ENCODE measurements around the gene SRGAP1. TPM values are rescaled to one million over a fixed set of nuclear protein-coding genes. Genes with fewer than 3 reads are reported as not detected.
A peak's percentile ranks its signal among the peaks of the same experiment; 100 is the strongest.
"Not testable (repeated sequence)": the region's sequence is repeated elsewhere in the genome, so short reads cannot be mapped to it uniquely, and the experiment has no call there.

SRGAP1 gene
- polyA plus RNA-seq, 2 donors: 1.4 to 3.2 TPM

DNA sequence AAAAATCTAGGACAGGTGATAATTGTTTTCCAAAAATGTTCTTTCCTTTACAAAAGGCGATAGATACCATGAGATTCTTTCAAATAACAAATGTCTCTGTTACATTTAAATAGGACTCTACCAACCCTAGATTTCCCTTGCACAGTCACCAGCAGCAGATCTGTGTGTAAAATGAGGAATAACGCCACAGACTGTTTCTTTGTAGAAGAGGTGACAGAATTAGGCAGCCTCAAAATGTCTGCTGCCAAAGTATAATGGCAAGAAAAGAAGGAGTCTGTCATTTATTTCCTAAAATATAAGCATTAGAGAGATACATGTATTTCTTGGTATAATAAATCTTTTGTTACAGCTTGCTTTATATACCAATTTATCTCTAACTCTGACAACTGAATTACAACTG lies 8.5 kb upstream of the SRGAP1 start:
- no peaks in the 10 kb centered on the region for H3K4me1 ChIP-seq (ENCODE audit: control insufficient read depth in 2 of 2, insufficient read depth in 2 of 2, low read length in 1 of 2)
- 75 to 77% methylated on average over 2 of the region's 2 CpGs for WGBS, 2 donors
- no peak overlapping the region for H3K4me3 ChIP-seq (ENCODE audit: low read depth in 1 of 2, low read length in 2 of 2)
- H3K27ac ChIP-seq (ENCODE audit: low read depth in 2 of 2, low read length in 1 of 2): no peak overlapping the region
- no peaks in the 10 kb centered on the region for H3K9me3 ChIP-seq (ENCODE audit: control insufficient read depth in 2 of 2, insufficient read depth in 1 of 2, low read depth in 1 of 2, low read length in 1 of 2)
- H3K36me3 ChIP-seq (ENCODE audit: control insufficient read depth in 2 of 2, insufficient read depth in 2 of 2, low read length in 1 of 2): no peaks in the 10 kb centered on the region
- no peaks in the 10 kb centered on the region for H3K27me3 ChIP-seq (ENCODE audit: control insufficient read depth in 1 of 2, insufficient read depth in 2 of 2, low read length in 2 of 2)

DNA sequence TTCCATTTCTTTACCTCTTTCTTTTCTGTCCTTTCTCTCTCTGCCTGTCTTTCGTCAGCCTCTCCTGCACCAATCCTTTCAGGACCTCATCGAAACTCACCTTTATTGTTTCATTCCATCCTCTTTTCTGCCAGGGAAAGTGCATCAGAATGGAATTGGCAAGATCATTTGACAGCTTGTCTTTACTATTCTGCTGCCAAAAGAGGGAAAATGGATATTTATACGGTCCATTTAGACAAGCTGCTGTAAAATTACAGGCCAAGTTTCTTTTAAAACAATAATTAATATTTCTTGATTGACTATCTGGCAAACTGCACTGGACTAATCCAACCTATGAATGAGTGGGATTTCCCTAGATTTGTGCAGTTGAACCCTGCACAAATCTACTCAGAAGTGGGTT lies 7.6 kb upstream of the SRGAP1 start:
- no peak overlapping the region for H3K27ac ChIP-seq (ENCODE audit: low read depth in 2 of 2, low read length in 1 of 2)
- no peak overlapping the region for H3K4me3 ChIP-seq (ENCODE audit: low read depth in 1 of 2, low read length in 2 of 2)
- H3K9me3 ChIP-seq (ENCODE audit: control insufficient read depth in 2 of 2, insufficient read depth in 1 of 2, low read depth in 1 of 2, low read length in 1 of 2): no peaks in the 10 kb centered on the region
- H3K27me3 ChIP-seq (ENCODE audit: control insufficient read depth in 1 of 2, insufficient read depth in 2 of 2, low read length in 2 of 2): no peaks in the 10 kb centered on the region
- 63 to 66% methylated on average over 3 of the region's 3 CpGs for WGBS, 2 donors
- H3K36me3 ChIP-seq (ENCODE audit: control insufficient read depth in 2 of 2, insufficient read depth in 2 of 2, low read length in 1 of 2): no peaks in the 10 kb centered on the region
- no peaks in the 10 kb centered on the region for H3K4me1 ChIP-seq (ENCODE audit: control insufficient read depth in 2 of 2, insufficient read depth in 2 of 2, low read length in 1 of 2)

DNA sequence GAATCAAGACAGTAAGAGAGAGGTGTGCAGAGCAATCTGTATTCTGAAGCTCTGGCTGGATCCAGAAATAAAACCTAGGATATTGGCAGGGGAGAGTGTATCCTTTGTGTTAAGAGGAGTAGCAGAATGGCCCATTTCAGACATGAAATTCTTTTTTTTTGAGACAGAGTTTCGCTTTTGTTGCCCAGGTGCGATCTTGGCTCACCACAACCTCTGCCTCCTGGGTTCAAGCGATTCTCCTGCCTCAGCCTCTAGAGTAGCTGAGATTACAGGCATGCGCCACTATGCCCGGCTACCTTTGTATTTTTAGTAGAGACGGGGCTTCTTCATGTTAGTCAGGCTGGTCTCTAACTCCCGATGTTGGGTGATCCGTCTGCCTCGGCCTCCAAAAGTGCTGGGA lies 6.1 kb upstream of the SRGAP1 start:
- no peaks in the 10 kb centered on the region for H3K36me3 ChIP-seq (ENCODE audit: control insufficient read depth in 2 of 2, insufficient read depth in 2 of 2, low read length in 1 of 2)
- no peak overlapping the region for H3K27ac ChIP-seq (ENCODE audit: low read depth in 2 of 2, low read length in 1 of 2)
- 93 to 94% methylated on average over 9 of the region's 9 CpGs for WGBS, 2 donors
- no peaks in the 10 kb centered on the region for H3K4me1 ChIP-seq (ENCODE audit: control insufficient read depth in 2 of 2, insufficient read depth in 2 of 2, low read length in 1 of 2)
- H3K27me3 ChIP-seq (ENCODE audit: control insufficient read depth in 1 of 2, insufficient read depth in 2 of 2, low read length in 2 of 2): no peaks in the 10 kb centered on the region
- no peak overlapping the region for H3K4me3 ChIP-seq (ENCODE audit: low read depth in 1 of 2, low read length in 2 of 2)
- no peaks in the 10 kb centered on the region for H3K9me3 ChIP-seq (ENCODE audit: control insufficient read depth in 2 of 2, insufficient read depth in 1 of 2, low read depth in 1 of 2, low read length in 1 of 2)

DNA sequence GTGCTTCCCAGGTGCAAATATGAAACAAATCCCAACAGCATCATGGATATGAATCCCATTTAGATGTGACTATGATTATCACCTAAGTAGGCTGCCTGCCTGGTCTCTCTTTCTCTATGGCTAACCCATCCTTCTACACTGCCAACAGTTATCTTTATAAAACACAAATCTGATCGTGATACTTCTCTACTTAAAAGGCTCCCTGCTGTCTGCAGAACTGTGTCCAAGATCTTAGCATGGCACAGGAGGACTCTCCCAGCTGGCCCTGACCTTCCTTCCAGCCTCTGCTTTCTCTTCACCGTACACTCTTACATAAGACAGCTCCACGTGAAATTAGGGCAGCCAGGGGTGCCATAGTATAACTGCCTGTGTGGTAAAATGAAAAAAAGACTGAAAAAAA lies 3.5 kb upstream of the SRGAP1 start:
- WGBS, 2 donors: 56 to 57% methylated on average over 3 of the region's 3 CpGs
- peaks cover 0 to 4% of the 10 kb centered on the region in 2 donors for H3K4me1 ChIP-seq (ENCODE audit: control insufficient read depth in 2 of 2, insufficient read depth in 2 of 2, low read length in 1 of 2)
- no peak overlapping the region for H3K4me3 ChIP-seq (ENCODE audit: low read depth in 1 of 2, low read length in 2 of 2)
- H3K36me3 ChIP-seq (ENCODE audit: control insufficient read depth in 2 of 2, insufficient read depth in 2 of 2, low read length in 1 of 2): no peaks in the 10 kb centered on the region
- H3K27ac ChIP-seq (ENCODE audit: low read depth in 2 of 2, low read length in 1 of 2): no peak overlapping the region
- no peaks in the 10 kb centered on the region for H3K27me3 ChIP-seq (ENCODE audit: control insufficient read depth in 1 of 2, insufficient read depth in 2 of 2, low read length in 2 of 2)
- H3K9me3 ChIP-seq (ENCODE audit: control insufficient read depth in 2 of 2, insufficient read depth in 1 of 2, low read depth in 1 of 2, low read length in 1 of 2): no peaks in the 10 kb centered on the region

DNA sequence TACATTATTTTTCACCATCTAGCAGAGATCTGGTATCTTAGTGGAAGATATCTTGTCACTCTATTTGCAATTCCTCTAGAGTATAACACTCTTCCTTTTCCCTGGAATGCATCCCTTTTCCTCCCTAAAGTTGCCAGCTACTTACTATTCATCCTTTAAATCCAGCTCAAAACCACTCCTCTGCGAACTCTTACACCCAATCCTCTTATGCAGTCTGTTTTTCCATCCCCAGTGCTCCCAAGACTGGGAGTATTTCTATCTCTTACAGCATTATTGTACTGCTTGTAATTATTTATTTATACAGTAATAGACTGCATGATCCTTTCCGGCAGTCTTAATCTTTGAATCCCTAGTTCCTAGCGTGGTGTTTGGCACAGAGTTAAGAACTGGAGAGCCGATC lies 2.9 kb upstream of the SRGAP1 start:
- H3K4me1 ChIP-seq (ENCODE audit: control insufficient read depth in 2 of 2, insufficient read depth in 2 of 2, low read length in 1 of 2): peaks cover 0 to 4% of the 10 kb centered on the region in 2 donors
- H3K36me3 ChIP-seq (ENCODE audit: control insufficient read depth in 2 of 2, insufficient read depth in 2 of 2, low read length in 1 of 2): no peaks in the 10 kb centered on the region
- no peak overlapping the region for H3K27ac ChIP-seq (ENCODE audit: low read depth in 2 of 2, low read length in 1 of 2)
- H3K9me3 ChIP-seq (ENCODE audit: control insufficient read depth in 2 of 2, insufficient read depth in 1 of 2, low read depth in 1 of 2, low read length in 1 of 2): no peaks in the 10 kb centered on the region
- no peak overlapping the region for H3K4me3 ChIP-seq (ENCODE audit: low read depth in 1 of 2, low read length in 2 of 2)
- 38 to 46% methylated on average over 4 of the region's 4 CpGs for WGBS, 2 donors
- H3K27me3 ChIP-seq (ENCODE audit: control insufficient read depth in 1 of 2, insufficient read depth in 2 of 2, low read length in 2 of 2): no peaks in the 10 kb centered on the region

DNA sequence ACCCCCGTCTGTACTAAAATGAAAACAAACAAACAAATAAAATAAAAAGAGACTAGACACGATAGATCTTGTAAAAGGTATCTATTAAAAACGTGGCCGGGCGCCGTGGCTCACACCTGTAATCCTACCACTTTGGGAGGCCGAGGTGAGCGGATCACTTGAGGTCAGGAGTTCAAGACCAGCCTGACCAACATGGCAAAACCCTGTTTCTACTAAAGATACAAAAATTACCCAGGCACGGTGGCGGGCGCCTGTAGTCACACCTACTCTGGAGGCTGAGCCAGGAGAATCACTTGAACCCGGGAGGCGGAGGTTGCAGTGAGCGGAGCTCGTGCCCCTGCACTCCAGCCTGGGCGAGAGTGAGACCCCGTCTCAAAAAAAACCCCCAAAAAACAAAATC lies 1.8 kb upstream of the SRGAP1 start:
- 95% methylated on average over 17 of the region's 17 CpGs for WGBS, 2 donors
- H3K4me3 ChIP-seq (ENCODE audit: low read depth in 1 of 2, low read length in 2 of 2); H3K27ac ChIP-seq (ENCODE audit: low read depth in 2 of 2, low read length in 1 of 2); H3K27me3 ChIP-seq (ENCODE audit: control insufficient read depth in 1 of 2, insufficient read depth in 2 of 2, low read length in 2 of 2); H3K36me3 ChIP-seq (ENCODE audit: control insufficient read depth in 2 of 2, insufficient read depth in 2 of 2, low read length in 1 of 2); H3K9me3 ChIP-seq (ENCODE audit: control insufficient read depth in 2 of 2, insufficient read depth in 1 of 2, low read depth in 1 of 2, low read length in 1 of 2); H3K4me1 ChIP-seq (ENCODE audit: control insufficient read depth in 2 of 2, insufficient read depth in 2 of 2, low read length in 1 of 2): not testable (repeated sequence)

DNA sequence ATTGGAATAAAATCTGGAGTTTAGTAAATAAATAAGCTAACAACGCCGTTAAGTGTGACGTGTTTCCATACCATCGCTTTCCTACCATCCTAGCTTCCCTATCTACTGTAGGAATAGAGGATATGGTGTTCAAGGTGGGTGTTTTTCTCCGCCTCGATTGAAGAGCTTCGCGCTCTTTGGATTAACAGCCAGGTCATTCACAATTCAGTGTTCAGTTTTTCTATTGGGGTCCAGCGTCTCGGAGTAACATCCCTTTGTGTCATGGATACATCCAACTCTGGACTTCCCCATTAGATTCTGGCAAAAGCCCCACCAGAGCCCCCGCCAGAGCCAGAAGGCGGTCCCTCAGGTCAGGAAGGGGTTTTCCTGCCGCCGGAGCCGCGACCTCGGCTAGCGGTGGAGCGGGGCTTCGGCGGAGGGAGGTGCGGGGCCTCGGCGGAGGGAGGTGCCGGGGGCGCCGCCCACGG lies 1.2 kb upstream of the SRGAP1 start:
- H3K4me3 ChIP-seq (ENCODE audit: low read depth in 1 of 2, low read length in 2 of 2): peak overlapping the region; percentile 73 to 96
- no peaks in the 10 kb centered on the region for H3K36me3 ChIP-seq (ENCODE audit: control insufficient read depth in 2 of 2, insufficient read depth in 2 of 2, low read length in 1 of 2)
- peaks cover 0 to 4% of the 10 kb centered on the region in 2 donors for H3K4me1 ChIP-seq (ENCODE audit: control insufficient read depth in 2 of 2, insufficient read depth in 2 of 2, low read length in 1 of 2)
- no peaks in the 10 kb centered on the region for H3K9me3 ChIP-seq (ENCODE audit: control insufficient read depth in 2 of 2, insufficient read depth in 1 of 2, low read depth in 1 of 2, low read length in 1 of 2)
- WGBS, 2 donors: 11 to 13% methylated on average over 27 to 28 of the region's 28 CpGs
- peak overlapping the region; percentile 78 to 93 for H3K27ac ChIP-seq (ENCODE audit: low read depth in 2 of 2, low read length in 1 of 2)
- H3K27me3 ChIP-seq (ENCODE audit: control insufficient read depth in 1 of 2, insufficient read depth in 2 of 2, low read length in 2 of 2): no peaks in the 10 kb centered on the region

DNA sequence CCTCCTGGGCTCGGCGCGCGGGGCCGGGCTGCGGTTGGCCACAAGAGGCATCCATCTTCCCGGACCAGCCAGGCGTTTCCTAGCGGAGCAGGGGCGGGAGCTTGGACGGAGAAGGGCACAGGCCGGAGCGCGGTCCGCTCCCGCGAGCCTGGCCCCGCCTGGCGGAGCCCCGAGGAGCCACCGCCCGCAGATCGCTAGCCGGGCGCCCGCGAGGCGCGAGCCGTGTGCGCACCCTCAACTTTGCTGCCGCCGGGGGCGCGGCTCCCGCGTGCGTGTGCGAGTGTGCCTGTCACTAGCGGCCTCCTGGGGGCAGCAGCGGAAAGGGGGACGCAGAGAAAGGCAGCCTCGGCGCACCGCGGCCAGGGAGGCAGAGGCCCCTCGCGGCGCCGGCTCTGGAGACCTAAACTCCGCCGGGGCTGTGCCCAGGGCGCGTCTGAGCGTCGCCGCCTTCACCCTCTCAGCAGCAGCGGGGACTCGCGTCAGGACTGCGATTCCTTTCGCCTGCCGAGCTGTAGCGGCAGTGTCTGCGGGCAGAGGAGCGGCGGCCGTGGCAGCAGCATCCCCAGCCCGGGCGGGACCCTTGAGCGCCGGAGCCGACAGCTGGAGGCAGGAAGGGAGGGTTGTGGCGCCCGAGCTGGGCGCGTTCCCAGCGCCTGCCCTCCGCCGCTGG lies 644 bp upstream of the SRGAP1 start:
- Histone ChIP-seq H3K9me3 (ENCODE audit: control insufficient read depth in 2 of 2, insufficient read depth in 1 of 2, low read depth in 1 of 2, low read length in 1 of 2) (no peaks in the 10 kb centered on the region), H3K36me3 (ENCODE audit: control insufficient read depth in 2 of 2, insufficient read depth in 2 of 2, low read length in 1 of 2) (no peaks in the 10 kb centered on the region), H3K4me3 (ENCODE audit: low read depth in 1 of 2, low read length in 2 of 2) (peak overlapping the region; percentile 73 to 96), H3K27me3 (ENCODE audit: control insufficient read depth in 1 of 2, insufficient read depth in 2 of 2, low read length in 2 of 2) (no peaks in the 10 kb centered on the region), H3K27ac (ENCODE audit: low read depth in 2 of 2, low read length in 1 of 2) (peak overlapping the region; percentile 84 to 93), H3K4me1 (ENCODE audit: control insufficient read depth in 2 of 2, insufficient read depth in 2 of 2, low read length in 1 of 2) (peaks cover 0 to 4% of the 10 kb centered on the region in 2 donors)
- 0 to 1% methylated on average over 51 to 80 of the region's 80 CpGs for WGBS, 2 donors

DNA sequence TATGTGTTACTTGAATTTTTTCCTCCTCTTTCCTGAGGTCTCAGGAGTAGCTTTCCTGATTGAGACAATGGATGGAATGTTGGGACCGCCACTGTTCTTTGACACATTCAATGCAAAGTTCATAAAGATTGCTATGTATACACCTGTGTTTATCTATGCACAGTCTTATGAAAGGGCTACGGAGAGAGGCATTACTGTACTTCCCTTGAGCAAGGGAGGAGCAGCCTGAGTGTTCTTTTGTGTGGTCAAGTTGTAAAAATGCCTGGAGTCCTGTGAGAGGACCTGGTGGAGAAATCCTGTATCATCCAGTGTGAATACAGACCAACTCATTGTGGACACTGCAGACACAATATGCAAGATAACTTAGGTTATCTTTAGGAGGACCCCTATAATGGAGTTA lies 1.2 kb downstream of the SRGAP1 start:
- Histone ChIP-seq H3K9me3 (ENCODE audit: control insufficient read depth in 2 of 2, insufficient read depth in 1 of 2, low read depth in 1 of 2, low read length in 1 of 2) (no peaks in the 10 kb centered on the region), H3K27ac (ENCODE audit: low read depth in 2 of 2, low read length in 1 of 2) (no peak overlapping the region), H3K4me1 (ENCODE audit: control insufficient read depth in 2 of 2, insufficient read depth in 2 of 2, low read length in 1 of 2) (peaks cover 0 to 4% of the 10 kb centered on the region in 2 donors), H3K36me3 (ENCODE audit: control insufficient read depth in 2 of 2, insufficient read depth in 2 of 2, low read length in 1 of 2) (no peaks in the 10 kb centered on the region), H3K27me3 (ENCODE audit: control insufficient read depth in 1 of 2, insufficient read depth in 2 of 2, low read length in 2 of 2) (no peaks in the 10 kb centered on the region), H3K4me3 (ENCODE audit: low read depth in 1 of 2, low read length in 2 of 2) (peak overlapping the region in 1 of 2 donors; percentile 73)
- 35 to 43% methylated on average over 2 of the region's 2 CpGs for WGBS, 2 donors

DNA sequence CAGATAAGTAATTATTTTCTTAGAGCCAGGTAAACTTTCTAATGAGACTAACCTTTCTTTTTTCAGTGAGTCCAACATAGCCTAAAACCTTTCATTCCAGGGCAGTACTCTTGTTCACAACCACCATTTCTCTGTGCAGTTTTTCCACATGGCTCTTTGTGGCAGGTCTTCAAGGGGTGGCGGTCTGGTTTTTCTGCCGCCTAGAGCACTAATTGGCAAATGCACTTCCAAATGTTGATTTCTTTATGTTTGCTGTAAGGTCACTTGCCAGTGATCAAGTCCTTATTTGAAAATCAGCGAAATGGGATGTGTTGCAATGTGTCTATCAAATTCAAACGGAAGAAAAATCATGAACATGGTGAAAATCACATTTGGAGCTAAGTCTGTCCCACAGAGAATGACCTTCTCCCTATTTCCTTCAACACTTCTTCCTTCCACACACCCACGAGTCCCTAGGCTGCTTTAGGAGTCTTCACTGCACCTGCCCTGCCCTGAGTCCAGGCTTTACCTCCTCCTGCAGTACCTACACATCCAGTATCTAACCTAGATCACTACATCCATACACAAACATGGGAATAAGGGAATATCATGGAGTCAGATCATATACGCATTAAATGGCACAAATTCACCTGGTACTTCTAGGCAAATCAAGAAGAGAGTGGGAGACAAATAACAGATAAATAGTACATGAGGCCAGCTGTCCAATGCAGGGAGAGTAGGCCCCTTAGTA lies 1.9 kb downstream of the SRGAP1 start:
- Histone ChIP-seq H3K36me3 (ENCODE audit: control insufficient read depth in 2 of 2, insufficient read depth in 2 of 2, low read length in 1 of 2) (no peaks in the 10 kb centered on the region), H3K27me3 (ENCODE audit: control insufficient read depth in 1 of 2, insufficient read depth in 2 of 2, low read length in 2 of 2) (no peaks in the 10 kb centered on the region), H3K9me3 (ENCODE audit: control insufficient read depth in 2 of 2, insufficient read depth in 1 of 2, low read depth in 1 of 2, low read length in 1 of 2) (no peaks in the 10 kb centered on the region), H3K27ac (ENCODE audit: low read depth in 2 of 2, low read length in 1 of 2) (no peak overlapping the region), H3K4me1 (ENCODE audit: control insufficient read depth in 2 of 2, insufficient read depth in 2 of 2, low read length in 1 of 2) (peaks cover 0 to 4% of the 10 kb centered on the region in 2 donors), H3K4me3 (ENCODE audit: low read depth in 1 of 2, low read length in 2 of 2) (peak overlapping the region in 1 of 2 donors; percentile 73)
- WGBS, 2 donors: 70 to 84% methylated on average over 6 of the region's 6 CpGs

All from esophagus (tissue), 2 donors.